ENCODE data around the gene ZBTB25.

DNA sequence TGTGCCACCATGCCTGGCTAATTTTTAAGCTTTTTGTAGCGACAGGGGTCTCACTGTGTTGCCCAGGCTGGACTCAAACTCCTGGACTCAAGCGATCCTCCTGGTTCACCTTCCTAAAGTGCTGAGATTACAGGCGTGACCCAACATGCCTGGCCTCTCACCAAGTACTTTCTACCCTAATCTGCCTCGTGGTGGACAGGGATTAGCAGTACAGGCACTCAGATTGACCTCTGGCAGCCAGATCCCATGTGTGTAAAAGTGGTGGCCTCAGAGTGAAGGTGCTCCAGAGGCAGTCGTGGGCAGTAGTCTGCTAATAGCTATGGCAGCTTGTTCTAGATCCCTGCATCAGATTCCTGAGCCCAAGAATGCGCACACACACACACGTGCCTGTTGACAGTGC, 84.6 kb downstream of the ZBTB25 start:
- TF ChIP-seq, protein P1, sequence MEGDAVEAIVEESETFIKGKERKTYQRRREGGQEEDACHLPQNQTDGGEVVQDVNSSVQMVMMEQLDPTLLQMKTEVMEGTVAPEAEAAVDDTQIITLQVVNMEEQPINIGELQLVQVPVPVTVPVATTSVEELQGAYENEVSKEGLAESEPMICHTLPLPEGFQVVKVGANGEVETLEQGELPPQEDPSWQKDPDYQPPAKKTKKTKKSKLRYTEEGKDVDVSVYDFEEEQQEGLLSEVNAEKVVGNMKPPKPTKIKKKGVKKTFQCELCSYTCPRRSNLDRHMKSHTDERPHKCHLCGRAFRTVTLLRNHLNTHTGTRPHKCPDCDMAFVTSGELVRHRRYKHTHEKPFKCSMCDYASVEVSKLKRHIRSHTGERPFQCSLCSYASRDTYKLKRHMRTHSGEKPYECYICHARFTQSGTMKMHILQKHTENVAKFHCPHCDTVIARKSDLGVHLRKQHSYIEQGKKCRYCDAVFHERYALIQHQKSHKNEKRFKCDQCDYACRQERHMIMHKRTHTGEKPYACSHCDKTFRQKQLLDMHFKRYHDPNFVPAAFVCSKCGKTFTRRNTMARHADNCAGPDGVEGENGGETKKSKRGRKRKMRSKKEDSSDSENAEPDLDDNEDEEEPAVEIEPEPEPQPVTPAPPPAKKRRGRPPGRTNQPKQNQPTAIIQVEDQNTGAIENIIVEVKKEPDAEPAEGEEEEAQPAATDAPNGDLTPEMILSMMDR (IDR thresholded peaks at IDR 0.05): no peak
- no peak for TF ChIP-seq POLR2A (IDR thresholded peaks at IDR 0.05)
- no peak for TF ChIP-seq EP300 (IDR thresholded peaks at IDR 0.05)

Data from upper lobe of left lung (tissue), 4 donors.